SJCRH30 (cell line): ENCODE data around the gene MGAT3. TPM values are rescaled to one million over a fixed set of nuclear protein-coding genes. Genes with fewer than 3 reads are reported as not detected.
A peak's percentile ranks its signal among the peaks of the same experiment; 100 is the strongest.
"Not testable (repeated sequence)": the region's sequence is repeated elsewhere in the genome, so short reads cannot be mapped to it uniquely, and the experiment has no call there.

Source experiments
- DNase-seq, 2 experiments: peaks; one replicate each; pipeline ENCODE4 v3.0.0-alpha.2; 2015 to 2020
- H3K27ac ChIP-seq: fragments of 250-450 bp; sonication (Bioruptor Pico); 2 replicates; pipeline ENCODE4 v1.5.1; 2020; ENCODE audit warnings: mild to moderate bottlenecking, moderate library complexity
- H3K27me3 ChIP-seq: fragments of 250-450 bp; sonication (Bioruptor Pico); 2 replicates; pipeline ENCODE4 v1.5.1; 2020; ENCODE audit warnings: mild to moderate bottlenecking, moderate library complexity
- H3K36me3 ChIP-seq: fragments of 250-450 bp; sonication (Bioruptor Pico); 2 replicates; pipeline ENCODE4 v1.5.1; 2020; ENCODE audit warnings: mild to moderate bottlenecking, moderate library complexity
- H3K4me1 ChIP-seq: fragments of 250-450 bp; sonication (Bioruptor Pico); 2 replicates; pipeline ENCODE4 v1.5.1; 2020; ENCODE audit warnings: mild to moderate bottlenecking, moderate library complexity
- H3K4me3 ChIP-seq: fragments of 250-450 bp; sonication (Bioruptor Pico); 2 replicates; pipeline ENCODE4 v1.5.1; 2020; ENCODE audit warnings: mild to moderate bottlenecking, moderate library complexity
- H3K9me3 ChIP-seq: fragments of 250-450 bp; sonication (Bioruptor Pico); replicated peaks from 2 replicates; pipeline ENCODE4 v1.5.1; 2020; ENCODE audit warnings: mild to moderate bottlenecking, moderate library complexity
- total RNA-seq: library from RNA; depleted of rRNA; stranded (reverse); fragments of >200 nt; shearing (Covaris generic); gene quantifications from 2 replicates; pipeline ENCODE4 v1.2.3, GENCODE V29; 2014

The MGAT3 gene
- total RNA-seq, 1 experiment from 2014 or later: not detected

- peak overlapping the region; percentile 98 for H3K4me3 ChIP-seq
Observed at GRCh38 chr22:39522091-39522490, 65.3 kb downstream of the MGAT3 start.

GRCh38 chr22:39522567-39523300 lies 65.9 kb downstream of the MGAT3 start:
- H3K4me3 ChIP-seq: peak overlapping the region; percentile 98
- H3K27ac ChIP-seq: peak overlapping the region; percentile 28
- peaks cover 42% of the 10 kb centered on the region for H3K36me3 ChIP-seq
- no peaks in the 10 kb centered on the region for H3K9me3 ChIP-seq
- no peaks in the 10 kb centered on the region for H3K27me3 ChIP-seq
- peaks cover 27% of the 10 kb centered on the region for H3K4me1 ChIP-seq
- DNase-seq: peak; percentile 65 to 79

More at GRCh38 chr22:39522091-39522490, 65.3 kb downstream of the MGAT3 start:
- Histone ChIP-seq H3K4me1 (peaks cover 20% of the 10 kb centered on the region), H3K36me3 (peaks cover 42% of the 10 kb centered on the region)
- not testable (repeated sequence) for H3K27ac ChIP-seq, H3K9me3 ChIP-seq, DNase-seq, H3K27me3 ChIP-seq

GRCh38 chr22:39524089-39524752 lies 67.4 kb downstream of the MGAT3 start:
- Histone ChIP-seq H3K27ac (no peak overlapping the region), H3K36me3 (peaks cover 42% of the 10 kb centered on the region), H3K9me3 (no peaks in the 10 kb centered on the region), H3K27me3 (no peaks in the 10 kb centered on the region), H3K4me3 (no peak overlapping the region), H3K4me1 (peaks cover 32% of the 10 kb centered on the region)
- peak in 1 of 2 experiments; percentile 17 for DNase-seq

GRCh38 chr22:39524753-39525657 lies 68.2 kb downstream of the MGAT3 start:
- peaks cover 32% of the 10 kb centered on the region for H3K4me1 ChIP-seq
- H3K36me3 ChIP-seq: peaks cover 42% of the 10 kb centered on the region

GRCh38 chr22:39525658-39525975 lies 68.8 kb downstream of the MGAT3 start:
- peaks cover 42% of the 10 kb centered on the region for H3K36me3 ChIP-seq
- H3K9me3 ChIP-seq: no peaks in the 10 kb centered on the region
- no peak overlapping the region for H3K27ac ChIP-seq
- H3K27me3 ChIP-seq: no peaks in the 10 kb centered on the region
- DNase-seq: no peak
- H3K4me3 ChIP-seq: no peak overlapping the region
- peaks cover 32% of the 10 kb centered on the region for H3K4me1 ChIP-seq

More at GRCh38 chr22:39524753-39525657, 68.2 kb downstream of the MGAT3 start:
- Histone ChIP-seq H3K4me3 (no peak overlapping the region), H3K9me3 (no peaks in the 10 kb centered on the region), H3K27ac (no peak overlapping the region), H3K27me3 (no peaks in the 10 kb centered on the region)
- DNase-seq: peak in 1 of 2 experiments; percentile 38

GRCh38 chr22:39526736-39527171 lies 69.9 kb downstream of the MGAT3 start:
- DNase-seq: peak in 1 of 2 experiments; percentile 20
- H3K27me3 ChIP-seq: no peaks in the 10 kb centered on the region
- peaks cover 35% of the 10 kb centered on the region for H3K36me3 ChIP-seq
- no peaks in the 10 kb centered on the region for H3K9me3 ChIP-seq
- H3K27ac ChIP-seq: no peak overlapping the region
- peaks cover 32% of the 10 kb centered on the region for H3K4me1 ChIP-seq
- no peak overlapping the region for H3K4me3 ChIP-seq

- Histone ChIP-seq H3K27ac (peak overlapping the region; percentile 16; the same call in 1 of the 2 replicates), H3K4me3 (no peak overlapping the region), H3K27me3 (no peaks in the 10 kb centered on the region), H3K36me3 (peaks cover 27% of the 10 kb centered on the region), H3K9me3 (no peaks in the 10 kb centered on the region), H3K4me1 (peaks cover 29% of the 10 kb centered on the region)
- DNase-seq: peak in 1 of 2 experiments; percentile 41
Observed at GRCh38 chr22:39527481-39527961, 70.7 kb downstream of the MGAT3 start.

- H3K27me3 ChIP-seq: no peaks in the 10 kb centered on the region
- peaks cover 23% of the 10 kb centered on the region for H3K4me1 ChIP-seq
- peak overlapping the region; percentile 16; the same call in 1 of the 2 replicates for H3K27ac ChIP-seq
- peaks cover 21% of the 10 kb centered on the region for H3K36me3 ChIP-seq
- no peak overlapping the region for H3K4me3 ChIP-seq
- H3K9me3 ChIP-seq: no peaks in the 10 kb centered on the region
- DNase-seq: peak; percentile 82 to 83
Observed at GRCh38 chr22:39528080-39528661, 71.4 kb downstream of the MGAT3 start.

- H3K4me3 ChIP-seq: no peak overlapping the region
- DNase-seq: peak; percentile 85 to 88
- peaks cover 17% of the 10 kb centered on the region for H3K36me3 ChIP-seq
- H3K27me3 ChIP-seq: no peaks in the 10 kb centered on the region
- H3K9me3 ChIP-seq: no peaks in the 10 kb centered on the region
- H3K27ac ChIP-seq: no peak overlapping the region
- peaks cover 22% of the 10 kb centered on the region for H3K4me1 ChIP-seq
Observed at GRCh38 chr22:39528681-39529486, 72.1 kb downstream of the MGAT3 start.

GRCh38 chr22:39529487-39529851 lies 72.7 kb downstream of the MGAT3 start:
- Histone ChIP-seq H3K27ac (no peak overlapping the region), H3K4me1 (peaks cover 22% of the 10 kb centered on the region), H3K36me3 (peaks cover 12% of the 10 kb centered on the region), H3K9me3 (no peaks in the 10 kb centered on the region), H3K27me3 (no peaks in the 10 kb centered on the region), H3K4me3 (no peak overlapping the region)
- DNase-seq: no peak

GRCh38 chr22:39530116-39530515 lies 73.3 kb downstream of the MGAT3 start:
- no peak for DNase-seq
- Histone ChIP-seq H3K4me3 (no peak overlapping the region), H3K27me3 (no peaks in the 10 kb centered on the region), H3K36me3 (peaks cover 6% of the 10 kb centered on the region), H3K27ac (no peak overlapping the region), H3K9me3 (no peaks in the 10 kb centered on the region), H3K4me1 (peaks cover 24% of the 10 kb centered on the region)

- H3K36me3 ChIP-seq: peaks cover 5% of the 10 kb centered on the region
- H3K27ac ChIP-seq: no peak overlapping the region
- H3K4me3 ChIP-seq: no peak overlapping the region
- H3K27me3 ChIP-seq: no peaks in the 10 kb centered on the region
- no peaks in the 10 kb centered on the region for H3K9me3 ChIP-seq
- DNase-seq: peak in 1 of 2 experiments; percentile 38
- H3K4me1 ChIP-seq: peaks cover 26% of the 10 kb centered on the region
Observed at GRCh38 chr22:39530692-39531331, 74.0 kb downstream of the MGAT3 start.
